ENCODE data around the gene TSHZ2. TPM values are rescaled to one million over a fixed set of nuclear protein-coding genes. Genes with fewer than 3 reads are reported as not detected.

The TSHZ2 gene
- total and polyA plus RNA-seq, 9 of the 15 experiments (the other 6 are each of a cell fraction or from before 2014, with no cell fraction given), result 0.03 to 0.20 (median 0.05) TPM; not detected in 4

GRCh38 chr20:53084408-53084997 lies 112.3 kb downstream of the TSHZ2 start:
- H3K4me2 ChIP-seq (ENCODE audit: insufficient read depth, low read length), result no peak overlapping the region
- no peak overlapping the region for H3K4me3 ChIP-seq
- no peaks in the 10 kb centered on the region for H4K20me1 ChIP-seq (replicated peaks; ENCODE audit: control insufficient read depth, insufficient read depth, low read length)
- intact Hi-C loops (cut with micrococcal nuclease), result no loop called here
- no peak overlapping the region for H3K27ac ChIP-seq (ENCODE audit: extremely low read depth, low read depth, low read length)
- H2AFZ ChIP-seq (ENCODE audit: low read depth, low read length), result no peak overlapping the region
- H3K4me1 ChIP-seq (replicated peaks in 1 of 2; ENCODE audit: control insufficient read depth in 2 of 2, insufficient read depth in 2 of 2, low read length in 2 of 2), result no peaks in the 10 kb centered on the region
- BruUV-seq (replicated peaks), result no TSS peak
- H3K79me2 ChIP-seq (ENCODE audit: control insufficient read depth, insufficient read depth, low read length), result no peaks in the 10 kb centered on the region
- H3K27me3 ChIP-seq (ENCODE audit: control insufficient read depth in 2 of 2, insufficient read depth in 2 of 2, low read length in 2 of 2), result peaks cover 8 to 18% of the 10 kb centered on the region in 2 experiments
- ChIA-PET CTCF (ENCODE audit: low intra/inter-chr PET ratio) (no interaction called here), POLR2A (no interaction called here)
- no peak for DNase-seq (ENCODE audit: extremely low read depth in 1 of 4, low spot score in 3 of 4)
- H3K9ac ChIP-seq (ENCODE audit: insufficient read depth in 1 of 2, low read depth in 2 of 2, low read length in 2 of 2), result no peak overlapping the region
- no peaks in the 10 kb centered on the region for H3K9me3 ChIP-seq (replicated peaks; ENCODE audit: control insufficient read depth, insufficient read depth, low read depth, low read length)
- TF ChIP-seq ZNF23 (CRISPR knock-in tag; IDR thresholded peaks at IDR 0.05) (no peak), E2F8 (IDR thresholded peaks at IDR 0.05; ENCODE audit: low read depth, partially characterized antibody) (no peak), CTCF (IDR thresholded peaks at IDR 0.05 in 2 of 3, conservative IDR thresholded peaks at IDR 0.05 in 1 of 3; ENCODE audit: insufficient read depth in 2 of 3, low read depth in 1 of 3, low read length in 3 of 3) (no peak), NCOA2 (IDR thresholded peaks at IDR 0.05; ENCODE audit: partially characterized antibody in 2 of 2) (no peak), TEAD2 (tag; IDR thresholded peaks at IDR 0.05) (no peak), PCBP2 (IDR thresholded peaks at IDR 0.05; ENCODE audit: low read depth, low read length, poor library complexity, severe bottlenecking) (peak; percentile 27), ZNF165 (CRISPR knock-in tag; IDR thresholded peaks at IDR 0.05; ENCODE audit: borderline replicate concordance) (no peak)
- H3K9me1 ChIP-seq (ENCODE audit: control insufficient read depth, insufficient read depth, low read length), result no peaks in the 10 kb centered on the region
- FAIRE-seq, result no peak
- no peaks in the 10 kb centered on the region for H3K36me3 ChIP-seq (ENCODE audit: control insufficient read depth, insufficient read depth, low read length)
- no peak for ATAC-seq
- in situ Hi-C loops (cut with MboI), result no loop called here
